Suppressor macrophage treated with lipopolysaccharide for 4 hours (primary cell): Measurements from ENCODE around the gene TMEM178A.
"Not testable (repeated sequence)": the region's sequence is repeated elsewhere in the genome, so short reads cannot be mapped to it uniquely, and the experiment has no call there.

Experiments
- DNase-seq: peaks from one replicate; pipeline ENCODE4 v3.0.0-alpha.2; 2020

The TMEM178A gene

DNA sequence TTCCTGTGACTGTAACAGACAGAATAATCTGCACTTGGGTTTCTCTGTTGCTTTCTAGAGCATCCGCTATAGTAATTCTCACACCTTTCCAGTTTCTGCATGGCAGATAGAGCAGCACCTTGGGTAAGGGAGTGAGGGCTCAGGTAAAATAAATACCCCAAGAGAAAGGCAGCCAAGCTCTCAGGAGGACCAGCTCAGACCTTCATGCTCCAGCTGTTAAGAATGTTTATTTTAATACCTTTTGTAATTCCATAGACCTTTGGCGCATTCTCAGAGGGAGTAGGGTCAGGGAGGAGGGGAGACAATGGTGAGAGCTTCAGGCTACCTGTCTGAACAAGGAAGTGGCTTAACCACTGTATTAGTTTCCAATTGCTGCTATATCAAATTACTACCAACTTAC, 16.2 kb upstream of the TMEM178A start:
- DNase-seq = no peak

DNA sequence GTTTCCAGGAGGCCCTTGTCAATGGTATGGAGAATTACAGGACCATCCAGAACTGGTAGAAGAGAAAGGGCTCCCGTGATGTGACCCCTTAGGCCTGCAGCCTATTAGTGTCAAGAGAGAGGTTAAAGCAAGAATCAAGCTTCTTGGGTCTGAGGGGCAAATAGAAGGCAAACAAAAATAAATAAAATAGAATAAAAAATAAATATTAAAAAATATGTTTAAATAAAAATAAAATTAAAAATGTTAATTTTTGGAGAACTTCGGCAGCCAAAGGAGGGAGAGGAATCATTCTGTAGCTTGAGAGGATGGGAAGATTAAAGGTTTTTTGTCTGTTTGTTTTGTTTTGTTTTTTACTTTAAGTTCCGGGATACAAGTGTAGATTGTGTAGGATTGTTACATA, 15.2 kb upstream of the TMEM178A start:
- DNase-seq = no peak

DNA sequence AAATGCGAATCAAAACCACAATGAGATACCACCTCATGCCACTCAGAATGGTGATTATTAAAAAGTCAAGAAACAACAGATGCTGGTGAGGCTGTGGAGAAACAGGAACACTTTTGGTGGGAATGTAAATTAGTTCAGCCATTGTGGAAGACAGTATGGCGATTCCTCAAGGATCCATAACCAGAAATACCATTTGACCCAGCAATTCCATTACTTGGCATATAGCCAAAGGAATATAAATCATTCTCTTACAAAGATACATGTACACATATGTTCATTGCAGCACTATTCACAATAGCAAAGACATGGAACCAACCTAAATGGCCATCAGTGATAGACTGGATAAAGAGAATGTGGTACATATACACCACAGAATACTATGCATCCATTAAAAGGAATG, 9.5 kb upstream of the TMEM178A start:
- DNase-seq = not testable (repeated sequence)

DNA sequence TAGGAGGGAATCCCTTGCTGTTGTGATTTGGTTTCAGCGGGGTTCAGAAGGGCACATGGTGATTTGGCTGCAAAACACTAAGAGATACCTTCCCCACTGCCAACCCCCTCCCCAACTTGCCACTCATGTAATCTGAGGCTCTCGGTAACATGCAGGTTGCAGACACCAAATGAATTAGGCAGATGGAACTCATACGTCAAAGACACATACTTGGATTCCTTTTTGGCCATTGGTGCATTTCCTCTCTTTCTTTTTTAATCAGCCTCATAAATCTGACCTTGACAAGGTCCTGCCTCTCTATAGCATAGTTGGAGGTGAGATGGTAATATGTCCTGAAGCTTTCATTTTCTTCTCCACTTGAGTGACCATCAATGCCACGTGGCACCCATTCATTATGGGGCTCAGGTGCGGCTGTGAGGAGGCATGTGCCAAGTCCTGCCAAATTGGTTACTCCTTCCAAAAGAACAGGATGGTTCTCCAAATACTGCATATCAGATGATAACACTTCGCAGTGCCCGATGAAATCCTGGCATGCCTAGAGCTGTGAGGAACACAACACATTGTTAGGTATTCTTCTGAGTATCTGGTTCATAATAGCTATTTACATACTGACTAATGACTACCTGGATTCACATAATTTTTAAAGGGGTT, 8.3 kb upstream of the TMEM178A start:
- no peak for DNase-seq

DNA sequence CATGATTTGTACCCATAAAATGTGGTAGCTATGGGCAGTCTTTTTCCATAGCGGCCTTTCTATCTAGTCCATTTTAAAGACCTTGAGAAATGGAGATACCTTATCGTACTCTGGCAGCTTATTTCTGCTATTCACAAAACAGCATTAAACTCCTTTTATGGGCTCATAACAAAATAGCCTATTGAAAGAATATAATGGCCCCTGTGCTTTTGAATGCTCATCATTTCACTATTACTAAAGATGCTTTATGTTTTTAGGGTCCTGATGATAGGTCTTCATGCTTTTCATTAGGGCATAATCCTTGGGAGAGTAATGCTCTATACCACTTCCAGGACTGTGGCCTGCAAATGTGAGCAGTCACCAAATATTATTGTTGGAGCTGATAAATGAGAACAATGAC, 7.3 kb upstream of the TMEM178A start:
- DNase-seq = no peak

DNA sequence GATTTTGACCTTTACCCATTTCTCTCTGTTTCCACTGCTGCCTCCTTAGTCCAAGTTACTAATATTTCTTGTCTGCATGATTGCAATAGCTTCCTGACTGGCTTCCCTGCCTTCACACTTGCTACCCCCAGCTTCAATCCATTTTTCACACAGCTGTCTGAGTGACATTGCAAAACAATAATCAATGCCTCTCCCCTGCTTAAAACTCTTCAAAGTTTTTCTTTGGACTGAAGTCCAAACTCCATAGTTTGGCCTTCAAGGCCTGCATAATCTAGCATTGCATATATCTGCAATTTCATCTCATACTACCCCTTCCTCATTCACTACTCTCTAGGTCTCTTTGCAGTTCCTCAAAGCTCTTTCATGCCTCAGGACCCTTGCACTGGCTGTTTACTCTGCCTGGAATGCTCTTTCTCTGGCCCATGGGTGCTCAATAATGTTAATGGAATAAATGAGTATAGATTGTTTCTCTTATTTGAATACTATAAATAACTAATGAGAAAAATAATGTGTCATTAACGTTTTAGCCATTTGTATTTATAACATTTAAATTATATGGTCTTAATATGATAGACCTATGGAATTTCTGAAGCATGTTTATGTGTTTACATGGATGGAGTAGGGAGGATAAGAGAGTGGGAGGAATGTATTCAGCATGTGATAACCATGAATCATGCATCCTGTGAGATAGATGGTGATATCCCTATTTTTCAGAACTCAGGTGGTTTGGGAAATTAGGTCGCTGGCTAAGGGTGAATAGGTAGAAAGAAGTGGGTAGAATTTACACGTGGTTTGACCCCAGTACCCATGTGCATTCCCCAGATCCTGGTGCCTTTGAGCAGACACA, 5.7 kb upstream of the TMEM178A start:
- no peak for DNase-seq

DNA sequence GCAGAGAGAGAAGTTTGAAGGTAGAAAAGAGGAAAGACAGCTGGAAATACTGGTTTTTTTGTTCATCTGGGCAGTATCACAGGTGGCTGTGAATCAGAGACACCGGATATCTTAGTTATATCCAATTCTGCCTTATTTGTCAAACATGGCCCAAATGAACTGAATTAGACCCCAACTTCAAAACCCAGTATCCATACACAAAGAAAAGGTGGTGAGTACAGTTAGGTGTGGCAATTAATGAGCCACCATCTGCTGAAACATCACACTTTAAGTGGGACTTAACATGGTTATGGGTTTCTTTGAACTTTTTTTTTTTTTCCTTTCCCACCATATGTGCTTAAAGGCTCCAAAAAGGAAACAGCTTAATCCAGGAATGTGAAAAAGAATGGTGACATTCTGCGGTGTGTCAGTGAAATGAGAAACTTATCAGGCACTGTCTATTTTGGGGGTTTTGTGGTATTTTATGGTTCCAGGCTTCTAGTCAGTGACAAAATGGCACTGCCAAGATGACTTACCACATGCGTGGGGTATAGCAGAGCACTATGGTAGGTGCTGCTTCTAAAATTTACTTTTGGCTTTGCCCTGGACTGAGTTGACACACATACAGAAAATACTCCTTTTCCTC, 5.0 kb upstream of the TMEM178A start:
- no peak for DNase-seq

DNA sequence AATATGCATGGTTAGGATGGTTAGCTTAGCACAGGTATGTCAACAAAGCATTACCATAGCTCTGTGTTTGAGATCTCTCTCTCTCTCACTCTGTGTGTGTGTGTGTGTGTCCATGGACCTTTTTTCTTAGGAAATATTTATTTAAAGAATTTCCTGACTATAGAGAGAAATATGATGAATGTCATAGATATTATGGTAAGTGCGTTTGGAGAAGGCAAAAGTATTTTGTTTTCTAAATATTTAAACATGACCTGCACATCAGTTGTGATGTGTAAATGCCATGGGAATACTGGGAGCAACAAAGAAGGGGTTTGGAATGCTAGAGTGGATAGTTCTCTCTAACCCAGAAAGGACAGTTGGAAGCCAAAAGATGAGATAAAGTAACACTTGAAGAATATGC, 3.9 kb upstream of the TMEM178A start:
- DNase-seq = no peak

DNA sequence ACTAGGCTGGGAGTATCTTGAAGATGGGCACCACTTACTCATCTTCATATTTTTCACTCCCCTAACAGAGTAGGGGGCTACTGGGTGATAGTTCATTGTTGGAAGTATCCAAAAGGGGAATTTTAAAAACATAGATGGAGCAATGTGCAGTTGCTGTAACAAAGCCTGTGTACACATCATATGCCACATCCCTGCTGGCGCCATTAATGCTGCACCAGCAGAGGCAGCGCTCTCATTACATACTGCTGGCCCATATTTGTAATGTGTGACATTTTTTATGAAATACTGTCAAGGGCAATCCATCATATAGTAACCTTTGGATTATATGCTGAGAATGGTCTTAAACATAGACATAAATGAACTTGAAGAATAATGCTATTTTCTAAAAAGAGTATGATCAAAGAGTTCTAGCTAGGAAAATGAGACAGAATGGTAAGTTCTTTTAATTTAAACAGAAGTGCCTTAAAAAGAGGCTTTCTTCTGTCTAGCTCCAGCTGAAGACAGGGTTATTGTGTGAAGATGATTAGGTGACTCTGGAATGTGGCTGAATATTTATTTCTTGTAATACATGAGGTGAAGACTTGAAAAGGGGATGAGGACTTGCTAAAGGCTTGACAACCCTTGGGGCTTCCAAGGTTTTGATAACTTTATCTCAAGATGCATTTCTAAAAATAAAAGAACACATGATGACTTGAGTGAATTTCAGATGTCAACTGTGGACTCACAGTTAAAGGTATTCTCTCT, 2.4 kb upstream of the TMEM178A start:
- no peak for DNase-seq

DNA sequence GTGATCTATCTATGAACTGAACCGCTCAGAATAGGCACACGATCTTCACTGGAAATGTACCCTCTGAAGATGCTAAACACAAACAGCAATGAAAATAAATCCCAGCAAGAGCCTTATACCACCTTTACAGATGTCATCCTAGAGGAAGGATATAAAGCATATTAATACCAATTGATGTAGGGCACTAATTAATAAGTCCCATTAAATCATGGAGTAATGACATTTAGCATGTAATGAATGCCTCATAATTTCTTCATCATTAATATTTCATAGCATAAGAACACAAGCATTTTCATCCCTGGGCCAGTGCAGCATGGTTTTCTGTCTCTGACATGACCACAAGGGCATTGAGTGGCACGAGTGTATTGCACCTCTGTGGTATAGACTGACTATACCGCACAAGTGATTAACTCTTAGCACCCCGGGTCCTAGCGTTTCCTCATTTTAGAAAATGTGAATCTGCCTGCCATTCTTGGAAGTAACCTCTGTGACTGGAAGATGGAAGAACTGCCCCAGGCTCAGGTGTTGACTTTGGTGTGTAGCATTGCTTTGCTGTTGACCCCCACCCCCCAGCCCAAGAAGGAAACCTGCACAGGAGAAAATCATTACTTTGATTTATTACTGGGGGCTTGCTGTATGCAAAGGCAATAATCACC, 1.4 kb upstream of the TMEM178A start:
- DNase-seq = no peak

DNA sequence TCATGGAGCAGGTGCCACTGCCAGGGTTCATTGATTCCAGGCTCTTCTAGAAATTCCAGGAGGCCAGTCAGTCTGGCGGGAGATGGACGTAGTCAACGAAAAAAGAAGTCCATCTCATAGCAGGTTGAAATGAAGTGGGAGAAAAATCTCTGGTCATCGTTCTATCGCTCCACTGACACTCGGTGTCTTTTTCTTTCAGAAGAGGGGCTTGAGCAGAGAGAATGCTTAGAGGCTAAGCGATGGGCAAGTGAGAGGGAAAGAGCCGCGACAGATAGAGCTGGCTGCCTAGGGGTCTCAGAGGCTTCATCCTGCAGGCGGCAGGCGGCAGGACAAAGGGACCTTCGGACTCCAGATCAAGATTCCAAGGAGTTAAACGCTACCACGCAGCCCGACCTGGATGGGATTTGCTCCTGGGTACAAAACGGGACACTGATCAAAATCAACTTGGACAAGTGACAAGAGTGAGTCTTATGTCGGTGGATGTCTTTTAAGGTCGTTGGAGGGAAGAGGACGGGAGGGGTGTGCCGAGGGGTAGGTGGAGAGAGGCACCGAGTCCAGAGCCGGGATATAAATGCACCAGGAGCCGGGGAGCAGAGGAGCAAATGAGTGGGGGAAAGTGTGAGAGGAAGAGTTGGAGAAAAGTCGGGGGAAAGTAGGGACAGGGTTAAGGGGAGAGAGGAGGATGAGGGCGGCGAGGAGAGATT, 677 bp upstream of the TMEM178A start:
- DNase-seq = no peak

DNA sequence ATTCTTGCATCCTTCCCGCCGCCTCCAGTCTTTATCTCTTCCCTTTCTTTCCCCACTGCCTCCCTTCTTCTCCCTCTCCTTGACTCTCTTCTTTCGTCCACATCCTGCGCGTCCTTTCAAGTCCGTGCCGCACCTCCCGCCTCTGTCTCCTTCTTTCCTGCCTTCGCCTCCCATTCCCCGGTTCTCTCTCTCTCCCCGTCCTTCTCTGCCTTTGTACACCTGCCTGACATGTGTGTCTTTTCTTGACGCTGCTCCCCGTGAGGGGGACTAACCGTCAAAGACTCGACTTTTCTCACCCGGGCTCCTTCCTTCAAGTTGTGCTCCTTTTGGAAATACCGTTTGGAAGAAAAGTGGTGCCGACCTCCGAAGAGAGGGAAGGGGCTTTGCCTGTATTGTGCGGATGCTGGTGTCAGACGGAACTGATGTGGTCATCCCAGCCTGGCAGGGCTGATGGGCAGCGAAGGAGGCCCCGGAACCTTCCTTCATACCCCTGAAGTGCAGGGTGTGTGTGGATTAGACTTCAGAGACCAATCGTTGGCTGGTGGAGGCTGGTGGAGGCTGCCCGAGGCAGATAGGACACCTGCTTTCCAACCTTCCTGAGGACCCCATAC, 879 bp downstream of the TMEM178A start:
- no peak for DNase-seq

DNA sequence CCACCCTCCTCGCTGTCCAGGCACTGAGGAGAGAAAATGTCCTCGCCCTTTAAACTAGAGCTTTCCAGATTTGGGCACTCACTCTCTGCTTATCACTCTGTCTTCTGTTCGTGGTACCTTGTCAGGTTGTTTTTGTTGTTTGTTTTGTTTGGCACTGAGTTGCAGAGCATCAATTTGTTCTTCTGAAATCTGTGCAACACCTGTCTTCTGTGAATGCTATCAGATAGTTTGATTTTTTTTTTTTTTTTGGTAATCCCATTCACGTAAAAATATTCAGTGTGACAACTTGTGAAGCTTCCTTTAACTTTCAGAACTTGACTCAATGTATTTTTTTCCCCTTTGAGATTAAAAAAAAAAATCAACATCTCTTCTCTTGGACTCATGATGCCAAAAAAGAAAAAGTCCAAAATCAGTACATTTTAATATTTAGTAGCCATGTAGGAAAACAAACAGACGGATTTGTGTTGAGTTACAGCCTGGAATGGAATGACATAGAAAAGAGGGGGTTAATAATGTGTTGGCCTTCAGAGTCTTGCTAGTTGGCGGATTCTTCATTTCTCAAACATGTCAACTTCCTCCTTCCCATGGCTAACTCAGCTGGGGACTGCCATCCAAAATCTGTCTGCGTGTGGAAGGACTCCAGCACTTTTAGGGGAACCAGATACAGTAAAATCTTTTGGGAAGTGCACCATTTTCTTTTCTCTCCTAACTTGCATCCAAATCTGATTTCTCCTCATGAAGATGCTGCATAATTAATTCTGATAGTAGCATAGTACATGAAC, 1.6 kb downstream of the TMEM178A start:
- DNase-seq = peak; percentile 27

DNA sequence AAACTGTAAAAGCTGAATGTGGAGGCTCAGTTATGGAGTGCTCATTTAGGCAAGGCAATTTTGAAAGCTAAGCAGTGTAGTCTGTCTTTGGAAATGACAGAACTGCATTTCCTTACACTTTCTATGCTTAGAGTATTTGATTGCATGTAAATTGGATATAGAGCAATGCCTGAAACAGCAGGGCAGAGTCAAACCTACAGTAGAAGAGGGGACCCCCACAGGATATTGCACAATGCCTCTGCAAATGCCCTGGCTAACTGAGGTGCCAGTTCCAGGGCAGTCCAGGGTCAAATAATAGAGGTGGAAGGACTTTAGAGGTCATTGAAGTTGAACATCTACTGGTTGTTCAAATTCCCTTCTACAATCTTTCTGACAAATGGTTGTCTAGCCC, 2.2 kb downstream of the TMEM178A start:
- no peak for DNase-seq

DNA sequence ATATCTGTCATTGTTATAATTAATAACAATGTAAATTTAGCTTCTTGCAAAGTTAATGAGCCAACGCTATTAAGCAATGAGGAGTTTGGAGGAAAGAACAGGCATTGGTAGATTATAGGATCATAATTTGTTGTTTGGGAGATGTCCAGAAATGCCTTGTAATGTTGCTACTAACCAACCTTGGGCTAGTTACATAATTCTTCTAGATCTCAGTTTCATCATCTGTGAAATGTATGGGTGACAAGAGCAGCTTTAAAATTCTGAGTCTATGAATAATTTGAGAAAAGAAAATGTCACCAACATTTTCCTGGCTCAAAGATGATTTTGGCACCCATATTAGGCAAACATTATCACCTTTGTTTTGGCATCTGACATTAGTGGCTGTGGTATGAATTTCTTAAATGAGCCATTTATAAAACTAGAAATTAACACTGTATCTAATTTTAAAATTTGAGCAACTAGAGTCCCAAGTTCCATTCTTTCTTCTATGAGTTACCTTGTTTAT, 2.9 kb downstream of the TMEM178A start:
- DNase-seq = no peak

DNA sequence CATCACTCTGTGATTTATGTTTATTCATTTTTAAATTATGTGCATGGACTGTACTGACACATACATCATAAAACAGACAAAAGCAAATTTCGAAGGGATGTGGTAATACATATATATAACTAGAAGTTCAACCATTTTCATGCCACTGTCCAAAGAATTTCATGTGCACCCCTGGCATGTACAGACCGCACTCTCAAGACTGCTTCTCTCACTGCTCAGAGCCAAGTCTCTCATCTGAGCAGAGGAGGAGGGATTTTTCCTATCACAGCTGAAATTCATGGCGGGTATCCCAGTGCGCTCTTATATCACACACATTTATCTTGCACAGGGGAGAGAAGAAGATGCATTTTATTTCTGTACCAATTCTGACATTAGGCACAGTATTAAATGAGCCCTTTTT, 5.9 kb downstream of the TMEM178A start:
- DNase-seq = no peak

DNA sequence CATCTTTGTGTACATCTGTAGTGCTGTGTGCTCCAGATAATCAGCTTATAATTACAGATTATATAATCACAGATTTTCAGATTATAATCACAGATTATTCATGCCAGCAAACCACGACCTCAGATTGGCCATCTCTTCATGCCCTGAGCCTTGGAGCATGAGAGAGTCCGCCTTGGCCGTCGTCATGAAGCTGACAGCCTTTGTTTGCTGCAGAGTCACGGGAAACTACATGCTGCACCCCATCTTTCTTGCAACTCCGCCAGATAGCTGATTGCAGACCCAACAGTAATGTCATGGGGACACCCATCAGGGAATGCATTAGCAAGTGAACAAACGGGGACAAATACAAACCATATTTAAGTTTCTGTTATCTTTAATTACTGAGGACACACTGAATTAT, 7.3 kb downstream of the TMEM178A start:
- no peak for DNase-seq

DNA sequence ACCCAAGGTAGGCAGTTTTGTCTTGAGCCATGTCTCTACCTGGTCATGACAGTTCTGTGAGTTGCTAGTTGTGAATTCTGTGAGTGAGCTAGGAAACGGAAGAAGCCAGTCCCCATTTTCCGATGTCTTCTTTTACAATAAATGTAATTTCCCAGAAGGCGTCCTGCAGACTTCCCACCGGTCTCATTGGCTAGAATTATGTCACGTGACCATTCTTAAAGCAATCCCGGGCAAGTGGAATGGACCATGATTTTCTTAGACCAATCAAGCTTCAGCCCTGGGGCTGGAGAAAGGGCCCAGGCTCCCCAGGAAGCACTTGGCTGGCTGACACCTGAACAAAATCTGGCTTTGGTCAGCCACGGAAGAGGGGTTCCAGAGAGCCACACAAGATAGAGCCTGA, 10.6 kb downstream of the TMEM178A start:
- DNase-seq = no peak

DNA sequence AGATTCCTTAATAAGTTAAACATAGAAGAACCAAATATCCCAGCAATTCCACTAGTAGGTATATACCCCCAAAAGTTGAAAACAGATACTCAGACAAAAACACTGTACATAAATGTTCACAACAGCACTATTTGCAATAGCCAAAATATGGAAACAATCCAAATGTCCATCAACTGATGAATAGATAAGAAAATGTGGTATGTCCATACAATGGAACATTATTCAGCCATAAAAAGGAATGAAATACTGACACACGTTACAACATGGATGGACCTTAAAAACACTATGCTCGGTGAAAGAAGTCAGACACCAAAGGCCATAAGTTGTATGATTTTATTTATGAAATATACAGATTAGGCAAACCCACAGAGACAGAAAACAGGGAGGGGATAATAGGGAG, 12.5 kb downstream of the TMEM178A start:
- no peak for DNase-seq

DNA sequence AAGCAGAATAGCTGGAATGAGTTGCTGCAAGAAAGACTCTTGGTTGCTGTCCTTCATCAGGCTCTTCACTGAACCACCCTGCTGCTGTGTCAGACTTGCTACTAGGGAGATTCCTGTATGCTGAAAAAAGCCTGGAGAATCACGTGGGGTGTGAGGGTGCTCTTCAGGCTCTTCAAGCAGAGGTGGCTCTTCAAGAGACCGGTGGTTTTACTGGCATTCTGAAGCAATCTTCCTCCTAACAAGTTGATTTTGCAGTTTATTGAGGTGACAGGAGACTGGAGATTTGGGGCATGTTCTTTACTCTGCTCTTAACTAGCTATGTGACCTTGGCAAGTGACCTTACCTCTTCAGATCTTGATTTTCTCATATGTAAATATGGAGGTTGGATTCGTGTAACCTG, 14.1 kb downstream of the TMEM178A start:
- DNase-seq = no peak
